Measurements from ENCODE around the gene TXLNA.

GRCh38 chr1:32201011-32201855 is 21.8 kb downstream of the TXLNA start:
- TF ChIP-seq CTCF (IDR thresholded peaks at IDR 0.05) = no peak
- TF ChIP-seq POLR2A (IDR thresholded peaks at IDR 0.05) = no peak
- no peak for TF ChIP-seq POLR2AphosphoS5 (IDR thresholded peaks at IDR 0.05)
- no peak for TF ChIP-seq EP300 (IDR thresholded peaks at IDR 0.05)
